ENCODE data around the gene ALDH4A1. TPM values are rescaled to one million over a fixed set of nuclear protein-coding genes. Genes with fewer than 3 reads are reported as not detected.

ALDH4A1 gene
- total RNA-seq, 1 experiment from 2014 or later, result 31.0 TPM

DNA sequence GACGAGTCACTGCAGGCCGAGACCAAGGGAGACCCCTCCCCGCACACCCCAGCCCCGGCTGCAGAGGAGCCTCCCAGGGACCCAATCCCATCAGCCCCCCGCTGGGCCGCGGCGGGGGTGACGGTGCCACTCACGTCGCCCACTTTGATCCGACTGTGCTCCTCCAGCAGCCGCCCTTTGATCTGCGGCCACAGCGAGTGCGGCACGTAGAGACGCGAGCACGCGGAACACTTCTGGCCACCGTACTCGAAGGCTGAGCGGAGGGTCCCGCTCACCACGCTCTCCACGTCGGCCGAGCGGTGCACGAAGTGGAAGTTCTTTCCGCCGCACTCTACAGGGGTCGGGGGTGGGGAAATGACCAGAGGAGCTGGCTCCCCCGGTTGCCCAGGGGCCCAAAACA is 25.1 kb downstream of the ALDH4A1 start:
- Mint-ChIP-seq H3K4me1 (no peaks in the 10 kb centered on the region; the same call in 1 of the 2 replicates), H3K27me3 (ENCODE audit: low read depth) (no peaks in the 10 kb centered on the region), H3K9me3 (no peaks in the 10 kb centered on the region), H3K4me3 (no peak overlapping the region), H3K27ac (no peak overlapping the region), H3K36me3 (peaks cover 3% of the 10 kb centered on the region; the same call in 1 of the 2 replicates)
- no peak for TF ChIP-seq NR2C2 (CRISPR knock-in tag; IDR thresholded peaks at IDR 0.05)
- no peak for TF ChIP-seq KAT7 (CRISPR knock-in tag; IDR thresholded peaks at IDR 0.05; ENCODE audit: borderline replicate concordance)
- no peak for TF ChIP-seq ZMAT4 (CRISPR knock-in tag; IDR thresholded peaks at IDR 0.05)
- TF ChIP-seq, protein P1, sequence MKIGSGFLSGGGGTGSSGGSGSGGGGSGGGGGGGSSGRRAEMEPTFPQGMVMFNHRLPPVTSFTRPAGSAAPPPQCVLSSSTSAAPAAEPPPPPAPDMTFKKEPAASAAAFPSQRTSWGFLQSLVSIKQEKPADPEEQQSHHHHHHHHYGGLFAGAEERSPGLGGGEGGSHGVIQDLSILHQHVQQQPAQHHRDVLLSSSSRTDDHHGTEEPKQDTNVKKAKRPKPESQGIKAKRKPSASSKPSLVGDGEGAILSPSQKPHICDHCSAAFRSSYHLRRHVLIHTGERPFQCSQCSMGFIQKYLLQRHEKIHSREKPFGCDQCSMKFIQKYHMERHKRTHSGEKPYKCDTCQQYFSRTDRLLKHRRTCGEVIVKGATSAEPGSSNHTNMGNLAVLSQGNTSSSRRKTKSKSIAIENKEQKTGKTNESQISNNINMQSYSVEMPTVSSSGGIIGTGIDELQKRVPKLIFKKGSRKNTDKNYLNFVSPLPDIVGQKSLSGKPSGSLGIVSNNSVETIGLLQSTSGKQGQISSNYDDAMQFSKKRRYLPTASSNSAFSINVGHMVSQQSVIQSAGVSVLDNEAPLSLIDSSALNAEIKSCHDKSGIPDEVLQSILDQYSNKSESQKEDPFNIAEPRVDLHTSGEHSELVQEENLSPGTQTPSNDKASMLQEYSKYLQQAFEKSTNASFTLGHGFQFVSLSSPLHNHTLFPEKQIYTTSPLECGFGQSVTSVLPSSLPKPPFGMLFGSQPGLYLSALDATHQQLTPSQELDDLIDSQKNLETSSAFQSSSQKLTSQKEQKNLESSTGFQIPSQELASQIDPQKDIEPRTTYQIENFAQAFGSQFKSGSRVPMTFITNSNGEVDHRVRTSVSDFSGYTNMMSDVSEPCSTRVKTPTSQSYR (CRISPR knock-in tag; IDR thresholded peaks at IDR 0.05), result no peak
- TF ChIP-seq ZNF138 (CRISPR knock-in tag; conservative IDR thresholded peaks at IDR 0.05), result no peak
- TF ChIP-seq RELA (CRISPR knock-in tag; IDR thresholded peaks at IDR 0.05; ENCODE audit: borderline replicate concordance), result no peak
- TF ChIP-seq JUN (CRISPR knock-in tag; IDR thresholded peaks at IDR 0.05), result no peak
- TF ChIP-seq STAT6 (CRISPR knock-in tag; conservative IDR thresholded peaks at IDR 0.05; ENCODE audit: low read depth), result no peak
- no peak for TF ChIP-seq FOXK1 (CRISPR knock-in tag; IDR thresholded peaks at IDR 0.05)
- no peak for TF ChIP-seq ATF1 (CRISPR knock-in tag; IDR thresholded peaks at IDR 0.05)
- no peak for TF ChIP-seq CREB1 (CRISPR knock-in tag; IDR thresholded peaks at IDR 0.05)
- TF ChIP-seq EMX1 (CRISPR knock-in tag; IDR thresholded peaks at IDR 0.05), result no peak
- TF ChIP-seq NFYB (CRISPR knock-in tag; conservative IDR thresholded peaks at IDR 0.05; ENCODE audit: low read depth), result no peak
- no peak for TF ChIP-seq HMGA2 (CRISPR knock-in tag; IDR thresholded peaks at IDR 0.05)
- no peak for TF ChIP-seq CREM (CRISPR knock-in tag; IDR thresholded peaks at IDR 0.05)
- no peak for ATAC-seq
- CTCF ChIA-PET, result interaction anchor here (0.6 to 1.8 kb wide), 3 partner anchors 11 to 280 kb away, joined by 3 to 4 read pairs (median 3); no protein-coding TSS in a partner anchor
- POLR2A ChIA-PET, result no interaction called here
- DNase-seq (ENCODE audit: low spot score), result no peak

DNA sequence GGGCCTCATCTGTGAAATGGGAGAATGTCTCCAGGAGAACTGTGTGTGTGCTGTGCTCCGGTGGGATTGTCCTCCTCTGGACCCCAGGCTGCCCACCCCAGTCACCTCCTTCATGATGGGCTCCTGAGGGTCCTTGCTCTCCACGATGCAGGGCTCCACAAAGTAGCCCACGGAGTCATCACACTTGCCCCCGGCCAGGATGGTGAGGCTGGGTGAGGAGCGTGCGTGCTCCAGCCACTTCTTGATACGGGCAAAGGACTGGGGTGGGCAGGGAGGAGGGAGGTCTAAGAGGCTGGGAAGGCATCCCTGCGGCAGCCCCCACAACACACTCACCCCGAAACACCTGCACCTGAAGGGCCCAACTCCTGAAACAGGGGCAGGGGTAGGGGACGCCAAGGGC is 26.1 kb downstream of the ALDH4A1 start:
- Mint-ChIP-seq H3K4me1 (no peaks in the 10 kb centered on the region; the same call in 1 of the 2 replicates), H3K9me3 (no peaks in the 10 kb centered on the region), H3K4me3 (no peak overlapping the region), H3K27me3 (ENCODE audit: low read depth) (no peaks in the 10 kb centered on the region), H3K27ac (no peak overlapping the region), H3K36me3 (no peaks in the 10 kb centered on the region)
- CTCF ChIA-PET, result interaction anchor here (0.6 to 3.6 kb wide), 9 partner anchors 8 to 529 kb away, joined by 3 to 39 read pairs (median 3); no protein-coding TSS in a partner anchor
- POLR2A ChIA-PET, result no interaction called here
- no peak for DNase-seq (ENCODE audit: low spot score)
- ATAC-seq, result no peak
- TF ChIP-seq FOXP4 (CRISPR knock-in tag; IDR thresholded peaks at IDR 0.05), result no peak
- TF ChIP-seq ZNF138 (CRISPR knock-in tag; conservative IDR thresholded peaks at IDR 0.05), result no peak
- TF ChIP-seq SMAD4 (CRISPR knock-in tag; IDR thresholded peaks at IDR 0.05), result no peak
- TF ChIP-seq, protein P2, sequence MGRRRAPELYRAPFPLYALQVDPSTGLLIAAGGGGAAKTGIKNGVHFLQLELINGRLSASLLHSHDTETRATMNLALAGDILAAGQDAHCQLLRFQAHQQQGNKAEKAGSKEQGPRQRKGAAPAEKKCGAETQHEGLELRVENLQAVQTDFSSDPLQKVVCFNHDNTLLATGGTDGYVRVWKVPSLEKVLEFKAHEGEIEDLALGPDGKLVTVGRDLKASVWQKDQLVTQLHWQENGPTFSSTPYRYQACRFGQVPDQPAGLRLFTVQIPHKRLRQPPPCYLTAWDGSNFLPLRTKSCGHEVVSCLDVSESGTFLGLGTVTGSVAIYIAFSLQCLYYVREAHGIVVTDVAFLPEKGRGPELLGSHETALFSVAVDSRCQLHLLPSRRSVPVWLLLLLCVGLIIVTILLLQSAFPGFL (CRISPR knock-in tag; IDR thresholded peaks at IDR 0.05; ENCODE audit: borderline replicate concordance), result no peak
- no peak for TF ChIP-seq ZBTB21 (CRISPR knock-in tag; IDR thresholded peaks at IDR 0.05; ENCODE audit: borderline replicate concordance)
- TF ChIP-seq ELF4 (CRISPR knock-in tag; IDR thresholded peaks at IDR 0.05; ENCODE audit: low read depth), result no peak
- TF ChIP-seq, protein P3, sequence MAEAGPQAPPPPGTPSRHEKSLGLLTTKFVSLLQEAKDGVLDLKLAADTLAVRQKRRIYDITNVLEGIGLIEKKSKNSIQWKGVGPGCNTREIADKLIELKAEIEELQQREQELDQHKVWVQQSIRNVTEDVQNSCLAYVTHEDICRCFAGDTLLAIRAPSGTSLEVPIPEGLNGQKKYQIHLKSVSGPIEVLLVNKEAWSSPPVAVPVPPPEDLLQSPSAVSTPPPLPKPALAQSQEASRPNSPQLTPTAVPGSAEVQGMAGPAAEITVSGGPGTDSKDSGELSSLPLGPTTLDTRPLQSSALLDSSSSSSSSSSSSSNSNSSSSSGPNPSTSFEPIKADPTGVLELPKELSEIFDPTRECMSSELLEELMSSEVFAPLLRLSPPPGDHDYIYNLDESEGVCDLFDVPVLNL (CRISPR knock-in tag; IDR thresholded peaks at IDR 0.05; ENCODE audit: borderline replicate concordance, low read depth), result no peak
- TF ChIP-seq, protein P4, sequence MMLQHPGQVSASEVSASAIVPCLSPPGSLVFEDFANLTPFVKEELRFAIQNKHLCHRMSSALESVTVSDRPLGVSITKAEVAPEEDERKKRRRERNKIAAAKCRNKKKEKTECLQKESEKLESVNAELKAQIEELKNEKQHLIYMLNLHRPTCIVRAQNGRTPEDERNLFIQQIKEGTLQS (CRISPR knock-in tag; conservative IDR thresholded peaks at IDR 0.05), result no peak
- no peak for TF ChIP-seq USF1 (CRISPR knock-in tag; IDR thresholded peaks at IDR 0.05)
